Karpas-422 (cell line): Measurements from ENCODE around the gene TXNIP. TPM values are rescaled to one million over a fixed set of nuclear protein-coding genes. Genes with fewer than 3 reads are reported as not detected.

Experiments used
- DNase-seq: peaks from one replicate; pipeline ENCODE4 v3.0.0-alpha.2; 2015
- H2AFZ ChIP-seq: fragments of 200-600 bp; sonication (generic); 2 replicates; pipeline ENCODE4 v1.6.1; 2014; ENCODE audit warnings: antibody characterized with exemption, low read length, mixed read lengths
- H3K27ac ChIP-seq: fragments of 200-600 bp; sonication (generic); 2 replicates; pipeline ENCODE4 v1.5.1; 2014; ENCODE audit warnings: mild to moderate bottlenecking, low read length, moderate library complexity
- H3K27me3 ChIP-seq: fragments of 200-600 bp; sonication (generic); 2 replicates; pipeline ENCODE4 v1.6.1; 2014; ENCODE audit warnings: low read length, mixed read lengths
- H3K36me3 ChIP-seq: fragments of 200-600 bp; sonication (generic); 2 replicates; pipeline ENCODE4 v1.6.1; 2014; ENCODE audit warnings: low read length, mixed read lengths; ENCODE audit not compliant: insufficient read depth
- H3K4me1 ChIP-seq: fragments of 200-600 bp; sonication (generic); 2 replicates; pipeline ENCODE4 v1.6.1; 2014; ENCODE audit warnings: mild to moderate bottlenecking, low read length, mixed read lengths
- H3K4me2 ChIP-seq: fragments of 200-600 bp; sonication (generic); 2 replicates; pipeline ENCODE4 v1.6.1; 2014; ENCODE audit warnings: low read length, low read depth, mild to moderate bottlenecking; ENCODE audit not compliant: poor library complexity, severe bottlenecking
- H3K4me3 ChIP-seq: fragments of 200-600 bp; sonication (generic); 2 replicates; pipeline ENCODE4 v1.5.1; 2014; ENCODE audit warnings: mild to moderate bottlenecking, antibody characterized with exemption, low read length, mixed read lengths
- H3K79me2 ChIP-seq: fragments of 200-600 bp; sonication (generic); 2 replicates; pipeline ENCODE4 v1.6.1; 2014; ENCODE audit warnings: mild to moderate bottlenecking, low read length, mixed read lengths
- H3K9ac ChIP-seq: fragments of 200-600 bp; sonication (generic); 2 replicates; pipeline ENCODE4 v1.6.0; 2014; ENCODE audit warnings: low read length
- H3K9me2 ChIP-seq: fragments of 200-600 bp; sonication (generic), shearing (Covaris generic); replicated peaks from 2 replicates; pipeline ENCODE4 v1.6.0; 2014; ENCODE audit warnings: mild to moderate bottlenecking, low read length, moderate library complexity; ENCODE audit not compliant: insufficient read depth
- H3K9me3 ChIP-seq: fragments of 300-700, 200-600 bp; sonication (generic); 2 replicates; pipeline ENCODE4 v1.6.1; 2014; ENCODE audit warnings: low read length, mixed read lengths
- H4K20me1 ChIP-seq: fragments of 200-600 bp; sonication (generic); 2 replicates; pipeline ENCODE4 v1.6.1; 2014; ENCODE audit warnings: mild to moderate bottlenecking, antibody characterized with exemption, low read length, low read depth; ENCODE audit not compliant: insufficient read depth
- total RNA-seq: library from RNA; depleted of rRNA; stranded (reverse); fragments of >200 nt; shearing (Covaris generic); gene quantifications from 2 replicates; pipeline ENCODE4 v1.2.3, GENCODE V29; 2014; ENCODE audit warnings: low replicate concordance

TXNIP gene
- total RNA-seq, 1 experiment from 2014 or later, result 269 TPM

DNA sequence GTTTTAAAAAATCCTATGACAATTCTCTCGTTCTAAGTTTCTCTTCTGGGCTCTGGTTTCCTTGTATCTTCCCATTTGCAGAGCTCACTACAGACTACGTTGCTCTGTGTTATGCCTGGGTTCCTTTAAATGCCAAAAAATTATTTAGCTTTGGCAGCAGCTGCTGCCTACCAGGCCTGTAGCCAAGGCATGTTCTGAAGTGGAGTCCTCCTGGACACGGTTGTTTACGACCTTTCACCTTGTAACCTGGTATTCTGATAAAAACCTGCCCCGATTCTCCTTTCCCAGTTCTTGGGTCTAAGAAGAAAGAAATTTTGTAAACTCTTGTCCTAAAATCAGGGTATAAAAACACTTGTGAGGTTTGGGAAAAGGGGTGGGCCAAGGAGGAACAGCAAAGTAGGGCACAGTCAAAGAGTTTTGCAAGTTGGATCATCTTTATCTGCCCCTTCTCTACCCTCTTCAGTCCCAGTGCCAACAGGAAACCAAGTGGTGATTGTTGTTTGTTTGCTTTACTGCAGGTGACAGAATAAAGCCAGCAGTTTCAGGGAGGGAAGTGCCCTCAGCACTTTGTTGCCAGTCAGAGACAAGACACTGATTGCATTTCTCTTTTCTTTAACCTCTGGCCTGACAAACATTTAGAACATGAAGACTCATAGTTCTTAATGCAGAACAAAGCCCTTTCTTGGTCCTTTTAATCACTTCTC lies 3.1 kb upstream of the TXNIP start:
- H3K79me2 ChIP-seq, result peaks cover 14% of the 10 kb centered on the region
- H3K4me1 ChIP-seq, result peaks cover 25% of the 10 kb centered on the region
- no peaks in the 10 kb centered on the region for H3K27me3 ChIP-seq
- no peak overlapping the region for H3K4me3 ChIP-seq
- H3K36me3 ChIP-seq, result peaks cover 18% of the 10 kb centered on the region
- no peak overlapping the region for H3K4me2 ChIP-seq
- no peak overlapping the region for H3K27ac ChIP-seq
- DNase-seq, result no peak
- peaks cover 16% of the 10 kb centered on the region for H4K20me1 ChIP-seq
- H3K9ac ChIP-seq, result no peak overlapping the region
- no peak overlapping the region for H2AFZ ChIP-seq
- H3K9me3 ChIP-seq, result no peaks in the 10 kb centered on the region
- H3K9me2 ChIP-seq, result no peaks in the 10 kb centered on the region

- Histone ChIP-seq H3K27me3 (no peaks in the 10 kb centered on the region), H3K79me2 (peaks cover 14% of the 10 kb centered on the region), H3K9me2 (no peaks in the 10 kb centered on the region), H3K4me1 (peaks cover 42% of the 10 kb centered on the region), H3K4me3 (peak overlapping the region; percentile 81), H3K9ac (peak overlapping the region; percentile 91), H4K20me1 (peaks cover 32% of the 10 kb centered on the region), H2AFZ (peak overlapping the region; percentile 68; the same call in 1 of the 2 replicates), H3K9me3 (no peaks in the 10 kb centered on the region), H3K27ac (no peak overlapping the region), H3K36me3 (peaks cover 34% of the 10 kb centered on the region), H3K4me2 (peak overlapping the region; percentile 86)
- DNase-seq, result no peak
These were observed 1.3 kb upstream of the TXNIP start for GRCh38 chr1:145997718-145998023.

DNA sequence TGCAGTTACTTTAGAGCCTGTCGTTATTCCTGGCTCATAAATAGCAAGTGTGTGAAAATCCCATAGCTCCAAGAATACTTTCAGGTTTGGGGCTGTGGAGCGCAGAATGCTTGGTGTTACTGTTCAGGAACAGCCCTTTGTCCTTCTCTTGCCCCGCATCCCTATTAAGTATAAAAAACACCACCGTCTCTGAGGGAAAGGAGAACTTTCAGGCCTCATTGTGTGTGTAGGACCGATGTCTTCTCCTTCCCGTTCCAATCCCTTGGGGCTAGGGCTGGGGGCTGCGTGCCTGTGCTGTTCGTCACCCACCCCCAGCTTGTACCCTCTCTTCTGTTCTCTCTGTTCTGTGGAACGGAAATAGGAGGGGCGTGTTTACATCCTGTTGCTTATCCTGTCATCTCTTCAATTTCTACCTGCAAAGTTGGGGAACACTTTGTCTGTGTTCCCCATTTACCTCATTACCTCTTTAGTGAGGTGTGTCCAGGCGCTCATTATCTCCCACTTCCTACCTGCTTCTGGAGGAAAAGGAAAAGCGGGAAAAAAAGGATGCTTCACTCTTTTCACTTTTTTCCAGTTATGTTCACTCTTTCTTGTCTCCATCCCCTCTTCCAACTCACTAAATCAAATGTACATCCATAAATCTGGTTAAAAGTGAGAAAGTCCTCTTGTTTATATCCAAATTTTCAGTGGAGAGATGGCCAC lies 788 bp upstream of the TXNIP start:
- H3K9me3 ChIP-seq, result no peaks in the 10 kb centered on the region
- peaks cover 14% of the 10 kb centered on the region for H3K79me2 ChIP-seq
- H3K4me2 ChIP-seq, result peak overlapping the region; percentile 86
- H3K9ac ChIP-seq, result peak overlapping the region; percentile 91
- H3K27me3 ChIP-seq, result no peaks in the 10 kb centered on the region
- H3K4me3 ChIP-seq, result peak overlapping the region; percentile 81
- H3K4me1 ChIP-seq, result peaks cover 42% of the 10 kb centered on the region
- H3K9me2 ChIP-seq, result no peaks in the 10 kb centered on the region
- H3K27ac ChIP-seq, result peak overlapping the region; percentile 94
- DNase-seq, result peak; percentile 71
- H3K36me3 ChIP-seq, result peaks cover 34% of the 10 kb centered on the region
- H4K20me1 ChIP-seq, result peaks cover 33% of the 10 kb centered on the region
- peak overlapping the region; percentile 68 for H2AFZ ChIP-seq

DNA sequence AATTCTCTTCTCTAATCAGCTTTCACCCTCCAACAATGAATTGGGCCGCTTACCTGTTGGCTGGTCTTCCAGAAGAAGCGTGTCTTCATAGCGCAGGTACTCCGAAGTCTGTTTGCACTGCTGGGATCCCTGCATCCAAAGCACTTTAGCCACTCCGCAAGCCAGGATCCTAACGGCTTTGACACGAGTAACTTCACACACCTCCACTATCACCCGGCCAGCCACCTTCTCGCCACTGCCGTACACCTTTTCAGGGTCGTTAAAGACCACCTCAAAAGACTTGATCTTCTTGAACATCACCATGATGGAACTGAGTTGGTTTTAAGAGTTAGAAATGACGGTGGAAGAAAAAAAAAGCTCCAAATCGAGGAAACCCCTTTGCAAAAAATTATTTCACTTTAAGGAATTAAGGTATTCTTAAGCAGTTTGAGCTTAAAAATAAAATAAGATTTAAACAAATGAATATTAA lies 381 bp downstream of the TXNIP start:
- Histone ChIP-seq H3K9me2 (no peaks in the 10 kb centered on the region), H3K36me3 (peaks cover 34% of the 10 kb centered on the region), H3K27ac (peak overlapping the region; percentile 94), H3K9me3 (no peaks in the 10 kb centered on the region), H3K27me3 (no peaks in the 10 kb centered on the region), H3K4me1 (peaks cover 42% of the 10 kb centered on the region), H3K4me2 (peak overlapping the region; percentile 86), H2AFZ (no peak overlapping the region), H3K9ac (peak overlapping the region; percentile 91), H3K4me3 (peak overlapping the region; percentile 81), H4K20me1 (peaks cover 33% of the 10 kb centered on the region), H3K79me2 (peaks cover 14% of the 10 kb centered on the region)
- DNase-seq, result no peak

- Histone ChIP-seq H3K4me2 (peak overlapping the region; percentile 86), H3K9me2 (no peaks in the 10 kb centered on the region), H3K9ac (peak overlapping the region; percentile 91), H4K20me1 (peaks cover 33% of the 10 kb centered on the region), H3K79me2 (peaks cover 14% of the 10 kb centered on the region), H3K36me3 (peaks cover 34% of the 10 kb centered on the region), H3K27ac (peak overlapping the region; percentile 94), H3K4me3 (peak overlapping the region; percentile 81), H3K4me1 (peaks cover 42% of the 10 kb centered on the region), H3K27me3 (no peaks in the 10 kb centered on the region), H2AFZ (no peak overlapping the region), H3K9me3 (no peaks in the 10 kb centered on the region)
- peak; percentile 64 for DNase-seq
These were observed 1.1 kb downstream of the TXNIP start for GRCh38 chr1:145995148-145995881.

DNA sequence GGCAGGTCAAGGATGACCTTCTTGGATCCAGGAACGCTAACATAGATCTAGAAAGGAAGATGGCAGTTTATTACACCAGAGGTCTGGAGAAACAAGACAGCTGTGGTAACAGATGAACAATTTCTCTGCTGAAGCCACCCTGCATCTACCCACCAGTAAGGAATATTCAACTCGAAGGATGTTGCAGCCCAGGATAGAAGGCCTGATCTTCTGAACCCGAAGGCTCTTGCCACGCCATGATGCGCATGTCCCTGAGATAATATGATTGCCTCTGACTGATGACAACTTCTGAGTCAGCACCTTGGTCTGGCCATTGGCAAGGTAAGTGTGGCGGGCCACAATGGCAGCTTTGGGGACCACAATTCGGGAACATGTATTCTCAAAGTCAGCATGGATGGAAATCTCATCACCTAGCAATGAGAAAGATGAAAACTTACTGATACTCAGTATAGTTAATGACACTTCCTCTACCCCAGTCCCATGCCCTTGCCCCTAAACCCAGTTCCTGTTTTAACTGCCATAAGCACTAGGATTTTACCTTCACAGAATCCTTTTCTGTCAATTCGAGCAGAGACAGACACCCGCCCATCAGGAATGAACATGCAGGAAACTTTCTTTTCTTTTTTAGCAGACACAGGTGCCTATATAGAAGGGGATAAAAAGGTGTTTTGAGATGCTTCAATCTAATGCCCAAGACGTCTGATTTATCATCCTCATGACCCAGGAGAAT lies 1.8 kb downstream of the TXNIP start:
- peak overlapping the region; percentile 81 for H3K4me3 ChIP-seq

GRCh38 chr1:145993618-145994390 lies 2.6 kb downstream of the TXNIP start:
- no peaks in the 10 kb centered on the region for H3K9me3 ChIP-seq
- no peaks in the 10 kb centered on the region for H3K9me2 ChIP-seq
- H3K4me2 ChIP-seq, result peak overlapping the region; percentile 86
- peaks cover 33% of the 10 kb centered on the region for H4K20me1 ChIP-seq
- no peaks in the 10 kb centered on the region for H3K27me3 ChIP-seq
- H3K9ac ChIP-seq, result peak overlapping the region; percentile 91
- H3K4me1 ChIP-seq, result peaks cover 42% of the 10 kb centered on the region
- H3K4me3 ChIP-seq, result peak overlapping the region; percentile 81
- peaks cover 34% of the 10 kb centered on the region for H3K36me3 ChIP-seq
- peak; percentile 54 for DNase-seq
- peaks cover 14% of the 10 kb centered on the region for H3K79me2 ChIP-seq
- no peak overlapping the region for H2AFZ ChIP-seq
- peak overlapping the region; percentile 94 for H3K27ac ChIP-seq

More for the DNA sequence above, 1.8 kb downstream of the TXNIP start:
- peak; percentile 65 for DNase-seq
- peaks cover 14% of the 10 kb centered on the region for H3K79me2 ChIP-seq
- no peak overlapping the region for H2AFZ ChIP-seq
- H3K36me3 ChIP-seq, result peaks cover 34% of the 10 kb centered on the region
- peak overlapping the region; percentile 86 for H3K4me2 ChIP-seq
- H3K9ac ChIP-seq, result peak overlapping the region; percentile 91
- no peaks in the 10 kb centered on the region for H3K9me3 ChIP-seq
- H3K27ac ChIP-seq, result peak overlapping the region; percentile 94
- peaks cover 33% of the 10 kb centered on the region for H4K20me1 ChIP-seq
- no peaks in the 10 kb centered on the region for H3K9me2 ChIP-seq
- H3K4me1 ChIP-seq, result peaks cover 42% of the 10 kb centered on the region
- H3K27me3 ChIP-seq, result no peaks in the 10 kb centered on the region
